HCT116 (cell line): ENCODE measurements around the gene CACNA1E. TPM values are rescaled to one million over a fixed set of nuclear protein-coding genes. Genes with fewer than 3 reads are reported as not detected.

ENCODE experiments used
- ATAC-seq: fragments of 200-7000 bp; cut with Tn5 transposase; 2 replicates; pipeline ENCODE4 v1.9.1; 2020; ENCODE audit warnings: mild to moderate bottlenecking, moderate library complexity
- BruUV-seq: library from RNA; stranded (reverse); fragments of 400-500 nt; replicated peaks from 2 replicates; lab custom pipeline; 2021; lab: Mats Ljungman, UMichigan
- CTCF ChIA-PET: fragments of 300-600 bp; sonication (Branson Sonifier 250); formaldehyde crosslinking; loops from one replicate; lab custom pipeline; 2021; ENCODE audit warnings: antibody characterized with exemption; lab: Charles Lee
- POLR2A ChIA-PET: fragments of 300-600, 350-600 bp; sonication (Branson Sonifier 250); formaldehyde crosslinking; loops from one replicate; lab custom pipeline; 2021; ENCODE audit warnings: antibody characterized with exemption; lab: Charles Lee
- RAD21 ChIA-PET, 2 experiments: fragments of 300-600 bp; sonication (Branson Sonifier 250); formaldehyde crosslinking; loops; one replicate each; lab custom pipeline; 2023; ENCODE audit warnings: low total read pairs in 2 of 2; ENCODE audit not compliant: uncharacterized antibody in 2 of 2, unreplicated experiment in 2 of 2, low non-redundant PET in 1 of 2; lab: Charles Lee
- DNase-seq: peaks from one replicate; pipeline ENCODE4 v3.0.0-alpha.2; 2010; ENCODE audit warnings: low read depth, low spot score
- H2AFZ ChIP-seq: fragments of 200-600 bp; shearing (Covaris generic), sonication (generic); 2 replicates; pipeline ENCODE4 v1.6.1; 2017; ENCODE audit warnings: low read depth, mixed run types, mixed read lengths, antibody characterized with exemption, low read length; ENCODE audit not compliant: poor library complexity, severe bottlenecking
- H3K27ac ChIP-seq: 2 replicates; pipeline ENCODE4 v1.5.1; 2012; ENCODE audit warnings: low read depth, low read length
- H3K27me3 ChIP-seq: fragments of 200-600 bp; sonication (generic); 2 replicates; pipeline ENCODE4 v1.6.1; 2016; ENCODE audit warnings: mixed run types, low read length, mixed read lengths; ENCODE audit not compliant: insufficient read depth
- H3K36me3 ChIP-seq, 2 experiments: fragments of 200-500 bp in 1 of 2; fragments of 200-600 bp in 1 of 2; sonication (Bioruptor generic) in 1 of 2; sonication (generic) in 1 of 2; 2 replicates each; pipeline versions ENCODE4 v1.5.1 to v1.6.1; 2014 to 2016; ENCODE audit warnings: low read length in 2 of 2, inconsistent platforms in 1 of 2, mixed read lengths in 1 of 2, mixed run types in 1 of 2; ENCODE audit not compliant: insufficient read depth in 2 of 2, control insufficient read depth in 1 of 2
- H3K4me1 ChIP-seq, 2 experiments: fragments of 200-600 bp in 1 of 2; sonication (generic) in 1 of 2; 2 replicates each; pipeline versions ENCODE4 v1.5.1 to v1.6.1; 2012 to 2017; ENCODE audit warnings: low read length in 2 of 2, inconsistent platforms in 1 of 2, mild to moderate bottlenecking in 1 of 2, mixed read lengths in 1 of 2, mixed run types in 1 of 2, moderate library complexity in 1 of 2; ENCODE audit not compliant: insufficient read depth in 2 of 2, control insufficient read depth in 1 of 2
- H3K4me2 ChIP-seq: fragments of 200-600 bp; sonication (generic); 2 replicates; pipeline ENCODE4 v1.6.1; 2017; ENCODE audit warnings: mixed run types, low read length, mixed read lengths
- H3K4me3 ChIP-seq, 2 experiments: fragments of 200-600 bp in 1 of 2; sonication (generic) in 1 of 2; replicated peaks in 1 of 2; 2 replicates each; pipeline ENCODE4 v1.5.1; 2011 to 2016; ENCODE audit warnings: low read length in 2 of 2, control low read depth in 1 of 2, low read depth in 1 of 2, mild to moderate bottlenecking in 1 of 2, mixed read lengths in 1 of 2, mixed run types in 1 of 2
- H3K79me2 ChIP-seq: fragments of 200-600 bp; sonication (generic); 2 replicates; pipeline ENCODE4 v1.6.1; 2017; ENCODE audit warnings: mild to moderate bottlenecking, mixed run types, low read length, moderate library complexity, mixed read lengths; ENCODE audit not compliant: insufficient read depth
- H3K9ac ChIP-seq: fragments of 200-600 bp; sonication (generic); 2 replicates; pipeline ENCODE4 v1.6.1; 2016; ENCODE audit warnings: low read length, mixed read lengths
- H3K9me2 ChIP-seq: fragments of 200-600 bp; sonication (generic), shearing (Covaris generic); 2 replicates; pipeline ENCODE4 v1.6.1; 2017; ENCODE audit warnings: mixed run types, mild to moderate bottlenecking, moderate library complexity; ENCODE audit not compliant: insufficient read depth
- H3K9me3 ChIP-seq, 2 experiments: fragments of 200-500 bp in 1 of 2; fragments of 200-600 bp in 1 of 2; sonication (Bioruptor generic) in 1 of 2; sonication (generic) in 1 of 2; 2 replicates each; pipeline ENCODE4 v1.6.1; 2014 to 2017; ENCODE audit warnings: low read length in 2 of 2, mixed read lengths in 2 of 2, inconsistent platforms in 1 of 2, low read depth in 1 of 2, mild to moderate bottlenecking in 1 of 2, mixed run types in 1 of 2, moderate library complexity in 1 of 2; ENCODE audit not compliant: control insufficient read depth in 1 of 2, insufficient read depth in 1 of 2
- H4K20me1 ChIP-seq: fragments of 200-600 bp; sonication (generic), shearing (Covaris generic); 2 replicates; pipeline ENCODE4 v1.6.1; 2017; ENCODE audit warnings: mixed run types, mild to moderate bottlenecking, moderate library complexity; ENCODE audit not compliant: insufficient read depth
- ATF3 ChIP-seq: IDR thresholded peaks from 2 replicates; pipeline ENCODE4 v1.6.1; 2012
- CEBPB ChIP-seq: IDR thresholded peaks from 2 replicates; pipeline ENCODE4 v1.6.1; 2012; ENCODE audit warnings: low read depth
- CTCF ChIP-seq, 3 experiments: fragments of 200-600 bp in 1 of 3; sonication (generic) in 1 of 3; IDR thresholded peaks in 2 of 3; conservative IDR thresholded peaks in 1 of 3; 2 replicates each; pipeline ENCODE4 v1.5.1; 2012 to 2017; ENCODE audit warnings: low read depth in 2 of 3, low read length in 2 of 3, antibody characterized with exemption in 1 of 3, borderline replicate concordance in 1 of 3, control low read depth in 1 of 3, mild to moderate bottlenecking in 1 of 3, mixed read lengths in 1 of 3, mixed run types in 1 of 3, moderate library complexity in 1 of 3; ENCODE audit not compliant: insufficient read depth in 1 of 3
- FOSL1 ChIP-seq: IDR thresholded peaks from 2 replicates; pipeline ENCODE4 v1.6.1; 2012; ENCODE audit warnings: low read depth
- SIN3A ChIP-seq: IDR thresholded peaks from 2 replicates; pipeline ENCODE4 v1.6.1; 2012; ENCODE audit warnings: low read depth
- SP1 ChIP-seq: IDR thresholded peaks from 2 replicates; pipeline ENCODE4 v1.6.1; 2012; ENCODE audit warnings: low read depth
- TCF7L2 ChIP-seq: IDR thresholded peaks from 2 replicates; pipeline ENCODE4 v1.7.0; 2011; ENCODE audit warnings: borderline replicate concordance, inconsistent platforms; ENCODE audit not compliant: insufficient read depth, insufficient read length; ENCODE audit errors: extremely low read depth
- YY1 ChIP-seq: IDR thresholded peaks from 2 replicates; pipeline ENCODE4 v1.6.1; 2011; ENCODE audit warnings: low read length, low read depth, moderate library complexity, mild to moderate bottlenecking; ENCODE audit not compliant: insufficient replicate concordance; ENCODE audit errors: extremely low read depth
- intact Hi-C: fragments of 100-400 bp; cut with micrococcal nuclease; formaldehyde crosslinking; loops from 2 replicates; pipeline ENCODE4 v1.10.0; 2022
- total RNA-seq: library from RNA; stranded (reverse); gene quantifications from one replicate; pipeline ENCODE4 v1.2.1, GENCODE V29; 2021; ENCODE audit not compliant: unreplicated experiment
- TF ChIP-seq, protein P1 (sequence below): IDR thresholded peaks from 2 replicates; pipeline ENCODE4 v1.6.1; 2012
- TF ChIP-seq, protein P2 (sequence below): IDR thresholded peaks from 2 replicates; pipeline ENCODE4 v1.6.1; 2012; ENCODE audit warnings: low read depth

CACNA1E gene
- total RNA-seq, 1 experiment from 2014 or later: 0.02 TPM

- H3K4me3 ChIP-seq: no peak overlapping the region
- CTCF ChIA-PET: no interaction called here
- TF ChIP-seq CEBPB: no peak
- no peak for TF ChIP-seq SP1
- no peak for TF ChIP-seq ATF3
- TF ChIP-seq CTCF (IDR thresholded peaks at IDR 0.05 in 2 of 3, conservative IDR thresholded peaks at IDR 0.05 in 1 of 3; ENCODE audit: borderline replicate concordance in 1 of 3, insufficient read depth in 1 of 3, low read depth in 2 of 3, low read length in 2 of 3): no peak
- TF ChIP-seq SIN3A: no peak
- TF ChIP-seq TCF7L2: no peak
- TF ChIP-seq, protein P1, sequence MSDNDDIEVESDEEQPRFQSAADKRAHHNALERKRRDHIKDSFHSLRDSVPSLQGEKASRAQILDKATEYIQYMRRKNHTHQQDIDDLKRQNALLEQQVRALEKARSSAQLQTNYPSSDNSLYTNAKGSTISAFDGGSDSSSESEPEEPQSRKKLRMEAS: no peak
- H3K79me2 ChIP-seq: no peaks in the 10 kb centered on the region
- RAD21 ChIA-PET: no interaction called here
- no peak overlapping the region for H3K4me2 ChIP-seq
- H3K9me3 ChIP-seq: no peaks in the 10 kb centered on the region
- H3K36me3 ChIP-seq: no peaks in the 10 kb centered on the region
- H3K27ac ChIP-seq: no peak overlapping the region
- H3K9me2 ChIP-seq: no peaks in the 10 kb centered on the region
- POLR2A ChIA-PET: no interaction called here
- H4K20me1 ChIP-seq: no peaks in the 10 kb centered on the region
- DNase-seq (no peak), ATAC-seq (no peak)
- no TSS peak for BruUV-seq
- no peak overlapping the region for H2AFZ ChIP-seq
- H3K9ac ChIP-seq: no peak overlapping the region
- no peaks in the 10 kb centered on the region for H3K4me1 ChIP-seq
- H3K27me3 ChIP-seq: no peaks in the 10 kb centered on the region
- intact Hi-C loops: no loop called here
These were observed 31.6 kb upstream of the CACNA1E start for GRCh38 chr1:181451661-181452230.

DNA sequence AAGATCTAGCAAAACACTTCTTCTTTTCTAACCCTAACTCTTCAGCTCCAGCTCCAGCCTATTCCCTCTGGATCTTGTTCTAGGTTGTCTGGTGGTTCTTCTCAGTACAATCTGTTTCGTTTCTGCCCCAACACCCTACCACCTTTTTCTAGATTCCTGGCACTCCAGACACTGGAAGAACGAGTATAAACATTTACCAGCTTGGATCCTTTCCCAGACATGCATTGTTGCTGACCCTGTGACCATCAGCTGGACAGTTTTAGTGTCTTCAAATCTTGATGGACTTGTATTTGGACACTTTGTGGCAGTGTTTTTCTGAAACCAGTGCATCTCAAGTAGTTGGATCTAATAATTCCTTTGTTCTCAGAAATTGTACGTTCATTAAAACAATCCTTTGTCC lies 30.6 kb upstream of the CACNA1E start:
- RAD21 ChIA-PET: no interaction called here
- TF ChIP-seq YY1 (no peak), FOSL1 (no peak)
- TF ChIP-seq, protein P2, sequence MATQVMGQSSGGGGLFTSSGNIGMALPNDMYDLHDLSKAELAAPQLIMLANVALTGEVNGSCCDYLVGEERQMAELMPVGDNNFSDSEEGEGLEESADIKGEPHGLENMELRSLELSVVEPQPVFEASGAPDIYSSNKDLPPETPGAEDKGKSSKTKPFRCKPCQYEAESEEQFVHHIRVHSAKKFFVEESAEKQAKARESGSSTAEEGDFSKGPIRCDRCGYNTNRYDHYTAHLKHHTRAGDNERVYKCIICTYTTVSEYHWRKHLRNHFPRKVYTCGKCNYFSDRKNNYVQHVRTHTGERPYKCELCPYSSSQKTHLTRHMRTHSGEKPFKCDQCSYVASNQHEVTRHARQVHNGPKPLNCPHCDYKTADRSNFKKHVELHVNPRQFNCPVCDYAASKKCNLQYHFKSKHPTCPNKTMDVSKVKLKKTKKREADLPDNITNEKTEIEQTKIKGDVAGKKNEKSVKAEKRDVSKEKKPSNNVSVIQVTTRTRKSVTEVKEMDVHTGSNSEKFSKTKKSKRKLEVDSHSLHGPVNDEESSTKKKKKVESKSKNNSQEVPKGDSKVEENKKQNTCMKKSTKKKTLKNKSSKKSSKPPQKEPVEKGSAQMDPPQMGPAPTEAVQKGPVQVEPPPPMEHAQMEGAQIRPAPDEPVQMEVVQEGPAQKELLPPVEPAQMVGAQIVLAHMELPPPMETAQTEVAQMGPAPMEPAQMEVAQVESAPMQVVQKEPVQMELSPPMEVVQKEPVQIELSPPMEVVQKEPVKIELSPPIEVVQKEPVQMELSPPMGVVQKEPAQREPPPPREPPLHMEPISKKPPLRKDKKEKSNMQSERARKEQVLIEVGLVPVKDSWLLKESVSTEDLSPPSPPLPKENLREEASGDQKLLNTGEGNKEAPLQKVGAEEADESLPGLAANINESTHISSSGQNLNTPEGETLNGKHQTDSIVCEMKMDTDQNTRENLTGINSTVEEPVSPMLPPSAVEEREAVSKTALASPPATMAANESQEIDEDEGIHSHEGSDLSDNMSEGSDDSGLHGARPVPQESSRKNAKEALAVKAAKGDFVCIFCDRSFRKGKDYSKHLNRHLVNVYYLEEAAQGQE: no peak
- H3K9me3 ChIP-seq: peaks cover 0 to 6% of the 10 kb centered on the region in 2 experiments; a peak in 1 of 4 replicates
- H3K9ac ChIP-seq: no peak overlapping the region
- no TSS peak for BruUV-seq
- H3K27ac ChIP-seq: no peak overlapping the region
- H4K20me1 ChIP-seq: no peaks in the 10 kb centered on the region
- DNase-seq: no peak
- CTCF ChIA-PET: no interaction called here
- H2AFZ ChIP-seq: no peak overlapping the region
- POLR2A ChIA-PET: no interaction called here
- H3K4me2 ChIP-seq: no peak overlapping the region
- no peak for ATAC-seq
- H3K4me3 ChIP-seq: no peak overlapping the region
- H3K79me2 ChIP-seq: no peaks in the 10 kb centered on the region
- H3K36me3 ChIP-seq: no peaks in the 10 kb centered on the region
- H3K27me3 ChIP-seq: no peaks in the 10 kb centered on the region
- intact Hi-C loops: no loop called here
- no peaks in the 10 kb centered on the region for H3K4me1 ChIP-seq
- no peaks in the 10 kb centered on the region for H3K9me2 ChIP-seq
